GM19023 (cell line): ENCODE results near the gene GUCY2D.
A peak's percentile ranks its signal among the peaks of the same experiment; 100 is the strongest.

Experiments used
- ATAC-seq: cut with Tn5 transposase; IDR thresholded peaks from one replicate; pipeline ENCODE4 v1.9.1; 2021; ENCODE audit warnings: mild to moderate bottlenecking, moderate library complexity; ENCODE audit not compliant: unreplicated experiment

Gene GUCY2D

DNA sequence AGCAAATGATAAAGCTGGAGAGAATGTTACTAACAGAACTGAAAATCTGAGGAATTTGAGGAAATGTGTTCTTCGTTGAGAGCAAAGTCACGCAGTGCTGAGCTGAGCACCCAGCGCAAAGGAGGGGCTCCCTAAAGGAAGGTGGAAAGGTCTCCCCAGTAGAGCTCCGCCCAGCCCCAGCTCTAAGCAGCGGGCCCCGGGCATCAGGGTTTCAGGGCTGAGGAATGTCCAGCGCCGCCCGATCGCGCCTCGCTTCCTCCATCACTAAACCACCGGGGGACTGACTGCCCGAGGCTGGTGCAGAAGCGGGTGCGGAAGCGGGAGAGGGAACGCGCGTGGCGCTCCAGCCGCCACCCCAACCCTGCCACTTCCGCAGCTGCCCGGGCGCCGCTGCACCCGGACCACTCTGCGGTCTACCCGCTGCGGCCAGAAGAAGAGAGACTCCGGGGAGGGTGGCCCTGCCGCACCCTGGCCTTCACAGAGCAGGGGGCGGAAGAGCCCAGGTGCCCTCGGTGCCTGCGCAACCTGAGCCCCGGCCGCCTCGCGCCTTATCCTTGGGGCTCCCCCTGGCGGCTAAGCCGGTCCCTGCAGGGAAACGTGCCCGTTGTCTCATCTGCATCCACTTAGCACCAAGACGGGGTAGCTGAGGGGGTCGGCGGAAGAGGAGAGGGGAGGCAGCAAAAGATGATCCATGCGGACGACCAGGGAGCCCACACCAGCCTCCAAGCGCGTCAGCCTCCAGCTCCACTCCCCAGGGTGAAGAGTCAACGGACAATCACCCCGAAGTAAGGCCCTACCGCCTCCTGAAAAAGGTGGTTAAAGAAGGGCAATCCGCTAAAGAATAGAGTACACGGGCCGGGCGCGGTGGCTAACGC lies 12.4 kb upstream of the GUCY2D start:
- ATAC-seq, result peak; percentile 77

DNA sequence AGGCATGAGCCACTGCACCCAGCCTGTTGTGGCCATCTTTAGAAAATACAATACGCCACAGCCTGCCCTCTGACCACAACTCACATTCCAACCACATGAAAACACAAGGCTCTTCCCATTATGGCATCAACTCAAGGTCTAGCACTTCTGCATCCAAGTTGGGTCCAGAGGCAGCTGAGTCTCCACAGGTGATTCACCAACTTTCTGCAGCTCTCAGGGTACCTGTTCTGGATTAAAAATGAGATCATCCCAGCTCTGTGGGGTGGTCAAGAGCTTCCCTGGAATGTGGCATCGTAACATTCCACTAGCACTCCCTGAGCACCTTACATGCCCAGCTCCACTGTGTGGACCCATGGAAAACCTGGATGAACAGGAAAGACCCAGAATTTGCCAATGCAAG lies 9.9 kb upstream of the GUCY2D start:
- ATAC-seq, result no peak

DNA sequence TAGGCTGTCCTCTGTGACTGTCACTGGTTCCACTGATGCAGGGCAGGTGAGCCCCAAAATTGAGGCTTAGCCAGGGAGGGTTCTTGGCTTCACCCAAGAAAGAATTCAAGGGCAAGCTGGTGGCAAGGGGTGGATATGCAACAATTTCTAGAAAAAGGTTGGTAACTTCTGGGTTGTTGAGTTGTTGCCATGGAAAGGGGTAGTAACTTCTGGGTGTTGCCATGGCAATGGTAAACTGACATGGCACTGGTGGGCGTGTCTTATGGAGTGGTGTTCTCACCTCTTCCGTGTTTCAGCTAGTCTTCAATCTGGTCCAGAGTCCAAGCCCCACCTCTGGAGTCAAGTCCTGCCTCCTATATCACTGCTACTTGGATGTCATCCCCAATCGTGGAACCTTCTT lies 9.5 kb upstream of the GUCY2D start:
- ATAC-seq, result no peak

DNA sequence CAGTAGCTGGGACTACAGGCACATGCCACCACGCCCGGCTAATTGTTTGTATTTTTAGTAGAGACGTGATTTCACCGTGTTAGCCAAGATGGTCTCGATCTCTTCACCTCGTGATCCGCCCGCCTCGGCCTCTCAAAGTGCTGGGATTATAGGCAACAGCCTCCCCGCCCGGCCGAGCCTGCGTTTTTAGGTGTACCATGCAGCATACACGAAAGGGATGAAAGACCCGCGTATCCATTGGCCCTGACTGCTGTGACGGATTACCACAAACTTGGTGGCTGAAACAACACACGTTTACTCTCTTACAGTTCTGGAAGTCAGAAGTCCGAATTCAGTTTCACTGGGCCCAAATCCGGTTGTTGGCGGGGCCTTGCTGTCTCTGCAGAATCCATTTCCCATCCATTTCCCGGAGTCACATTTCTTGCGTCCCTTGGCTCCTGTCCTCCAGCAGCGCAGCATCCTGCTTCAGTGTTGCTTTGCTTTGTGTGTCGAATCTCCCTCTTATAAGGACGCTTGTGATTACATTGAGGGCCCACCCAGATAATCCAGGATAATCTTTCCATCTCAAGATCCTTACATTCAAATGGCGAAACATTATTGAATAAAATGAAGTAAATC lies 8.3 kb upstream of the GUCY2D start:
- no peak for ATAC-seq

DNA sequence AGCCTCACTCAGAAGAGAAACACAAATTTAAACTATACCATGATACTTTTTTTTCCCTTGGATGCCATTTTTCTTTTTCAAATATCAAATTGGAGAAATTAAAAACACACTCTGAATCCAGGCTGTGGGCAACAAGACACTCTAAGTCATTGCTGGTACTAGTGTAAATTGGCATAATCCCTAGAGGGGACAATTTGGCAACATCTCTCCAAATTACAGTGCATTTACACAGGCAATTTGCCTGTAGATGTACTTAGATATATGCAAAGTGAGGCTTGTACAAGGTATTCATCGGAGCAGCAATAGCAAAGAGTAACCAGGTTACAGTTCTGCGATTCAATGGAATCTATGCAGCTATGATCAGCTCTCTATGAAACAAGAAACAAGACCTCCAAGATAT lies 6.7 kb upstream of the GUCY2D start:
- ATAC-seq, result no peak

DNA sequence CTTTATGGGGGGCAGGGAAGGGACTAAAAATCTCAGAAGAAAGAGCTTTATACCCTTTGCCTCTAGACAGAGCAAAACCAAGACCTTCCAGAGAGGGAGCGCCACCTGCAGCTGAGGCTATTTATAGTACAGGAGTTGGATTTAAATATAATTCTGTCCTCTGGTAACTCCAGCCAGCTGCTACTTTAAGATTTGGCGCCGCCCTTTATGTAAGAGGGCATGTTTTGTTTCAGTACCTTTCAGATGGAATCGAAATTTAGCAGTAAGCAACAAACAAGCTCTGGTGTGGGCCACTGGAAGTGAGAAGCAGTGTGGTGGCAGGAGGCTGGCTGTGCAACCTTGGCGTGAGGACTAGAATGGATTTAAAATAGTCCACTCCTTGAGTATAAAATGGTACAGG lies 5.2 kb upstream of the GUCY2D start:
- ATAC-seq, result no peak

DNA sequence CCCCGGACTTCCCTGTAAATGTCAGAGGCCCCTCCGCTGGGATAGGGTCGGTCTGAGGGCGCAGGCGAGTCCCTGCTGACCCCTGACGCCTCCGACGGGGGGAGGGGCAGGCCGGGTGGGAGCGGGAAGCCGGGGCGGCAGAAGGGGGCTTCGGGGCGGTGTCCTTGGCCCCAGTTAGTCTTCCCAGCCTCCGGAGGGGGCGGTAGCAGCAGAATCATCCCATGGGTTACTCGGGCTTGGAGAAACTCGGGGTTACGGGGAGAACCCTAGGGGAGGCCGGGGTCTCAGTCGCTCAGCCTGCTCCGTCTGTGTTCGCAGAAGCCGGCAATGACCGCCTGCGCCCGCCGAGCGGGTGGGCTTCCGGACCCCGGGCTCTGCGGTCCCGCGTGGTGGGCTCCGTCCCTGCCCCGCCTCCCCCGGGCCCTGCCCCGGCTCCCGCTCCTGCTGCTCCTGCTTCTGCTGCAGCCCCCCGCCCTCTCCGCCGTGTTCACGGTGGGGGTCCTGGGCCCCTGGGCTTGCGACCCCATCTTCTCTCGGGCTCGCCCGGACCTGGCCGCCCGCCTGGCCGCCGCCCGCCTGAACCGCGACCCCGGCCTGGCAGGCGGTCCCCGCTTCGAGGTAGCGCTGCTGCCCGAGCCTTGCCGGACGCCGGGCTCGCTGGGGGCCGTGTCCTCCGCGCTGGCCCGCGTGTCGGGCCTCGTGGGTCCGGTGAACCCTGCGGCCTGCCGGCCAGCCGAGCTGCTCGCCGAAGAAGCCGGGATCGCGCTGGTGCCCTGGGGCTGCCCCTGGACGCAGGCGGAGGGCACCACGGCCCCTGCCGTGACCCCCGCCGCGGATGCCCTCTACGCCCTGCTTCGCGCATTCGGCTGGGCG lies 542 bp downstream of the GUCY2D start:
- no peak for ATAC-seq

DNA sequence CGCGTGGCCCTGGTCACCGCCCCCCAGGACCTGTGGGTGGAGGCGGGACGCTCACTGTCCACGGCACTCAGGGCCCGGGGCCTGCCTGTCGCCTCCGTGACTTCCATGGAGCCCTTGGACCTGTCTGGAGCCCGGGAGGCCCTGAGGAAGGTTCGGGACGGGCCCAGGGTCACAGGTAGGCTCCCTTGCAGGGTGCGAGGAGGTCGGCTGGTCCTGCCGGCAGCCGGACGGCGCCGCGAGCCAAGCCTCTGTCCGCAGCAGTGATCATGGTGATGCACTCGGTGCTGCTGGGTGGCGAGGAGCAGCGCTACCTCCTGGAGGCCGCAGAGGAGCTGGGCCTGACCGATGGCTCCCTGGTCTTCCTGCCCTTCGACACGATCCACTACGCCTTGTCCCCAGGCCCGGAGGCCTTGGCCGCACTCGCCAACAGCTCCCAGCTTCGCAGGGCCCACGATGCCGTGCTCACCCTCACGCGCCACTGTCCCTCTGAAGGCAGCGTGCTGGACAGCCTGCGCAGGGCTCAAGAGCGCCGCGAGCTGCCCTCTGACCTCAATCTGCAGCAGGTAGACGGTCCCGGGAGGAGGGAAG lies 1.3 kb downstream of the GUCY2D start:
- no peak for ATAC-seq

DNA sequence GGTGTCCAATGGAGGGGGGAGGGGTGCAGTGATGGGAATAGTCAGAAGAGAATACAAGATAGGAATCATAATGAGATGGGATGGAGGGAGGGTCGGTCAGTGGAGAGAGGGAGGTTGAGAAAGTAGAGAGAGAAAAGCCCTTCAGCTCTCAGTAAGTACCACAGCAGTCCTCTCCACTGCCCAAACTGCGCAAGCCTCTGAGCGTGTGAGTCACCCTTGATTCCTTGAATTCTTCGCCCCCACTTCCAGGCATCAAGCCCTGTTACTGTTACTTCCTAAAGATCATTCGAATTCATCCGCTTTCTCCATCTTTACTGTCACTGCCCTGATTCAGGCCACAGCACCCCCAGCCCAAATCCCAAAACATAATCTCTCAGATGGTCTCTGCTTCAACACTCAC lies 2.5 kb downstream of the GUCY2D start:
- ATAC-seq, result no peak

DNA sequence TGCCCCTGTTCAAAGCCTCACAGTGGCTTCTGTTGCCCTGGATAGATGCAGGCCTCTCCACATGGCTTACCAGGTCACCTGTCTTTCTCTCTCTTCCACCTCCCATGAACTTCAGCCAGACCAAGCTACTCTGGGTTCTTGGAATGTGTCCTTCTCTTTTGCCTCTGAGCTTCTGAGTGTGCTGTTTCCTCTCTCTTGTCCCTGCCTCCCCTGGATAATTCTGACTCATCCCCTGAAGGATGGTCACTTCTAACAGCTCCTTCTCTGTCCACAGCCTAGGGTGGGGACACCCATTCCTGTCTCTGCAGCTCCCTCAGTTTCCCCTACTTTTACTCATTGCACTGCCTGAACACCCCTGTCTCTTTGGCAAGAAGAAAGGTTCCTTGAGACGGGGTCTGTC lies 2.9 kb downstream of the GUCY2D start:
- no peak for ATAC-seq

DNA sequence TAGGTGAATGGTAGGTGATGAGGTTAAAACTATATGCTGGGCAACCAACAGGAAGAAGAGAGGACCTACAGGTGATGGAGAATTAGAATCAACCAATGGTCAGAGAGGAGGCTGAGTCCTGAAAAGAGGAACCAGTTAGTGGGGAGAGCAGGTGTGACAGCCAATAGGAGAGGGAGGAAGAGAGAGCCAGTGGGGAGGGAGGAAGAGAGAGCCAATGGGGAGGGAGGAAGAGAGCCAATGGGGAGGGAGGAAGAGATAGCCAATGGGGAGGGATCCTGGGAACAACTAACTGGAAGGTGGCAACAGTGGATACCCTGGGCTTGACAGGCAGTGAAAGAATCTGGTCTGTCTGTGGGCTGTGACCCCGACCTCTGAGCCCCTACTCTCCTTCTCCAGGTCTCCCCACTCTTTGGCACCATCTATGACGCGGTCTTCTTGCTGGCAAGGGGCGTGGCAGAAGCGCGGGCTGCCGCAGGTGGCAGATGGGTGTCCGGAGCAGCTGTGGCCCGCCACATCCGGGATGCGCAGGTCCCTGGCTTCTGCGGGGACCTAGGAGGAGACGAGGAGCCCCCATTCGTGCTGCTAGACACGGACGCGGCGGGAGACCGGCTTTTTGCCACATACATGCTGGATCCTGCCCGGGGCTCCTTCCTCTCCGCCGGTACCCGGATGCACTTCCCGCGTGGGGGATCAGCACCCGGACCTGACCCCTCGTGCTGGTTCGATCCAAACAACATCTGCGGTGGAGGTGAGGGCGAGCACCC lies 3.7 kb downstream of the GUCY2D start:
- no peak for ATAC-seq

DNA sequence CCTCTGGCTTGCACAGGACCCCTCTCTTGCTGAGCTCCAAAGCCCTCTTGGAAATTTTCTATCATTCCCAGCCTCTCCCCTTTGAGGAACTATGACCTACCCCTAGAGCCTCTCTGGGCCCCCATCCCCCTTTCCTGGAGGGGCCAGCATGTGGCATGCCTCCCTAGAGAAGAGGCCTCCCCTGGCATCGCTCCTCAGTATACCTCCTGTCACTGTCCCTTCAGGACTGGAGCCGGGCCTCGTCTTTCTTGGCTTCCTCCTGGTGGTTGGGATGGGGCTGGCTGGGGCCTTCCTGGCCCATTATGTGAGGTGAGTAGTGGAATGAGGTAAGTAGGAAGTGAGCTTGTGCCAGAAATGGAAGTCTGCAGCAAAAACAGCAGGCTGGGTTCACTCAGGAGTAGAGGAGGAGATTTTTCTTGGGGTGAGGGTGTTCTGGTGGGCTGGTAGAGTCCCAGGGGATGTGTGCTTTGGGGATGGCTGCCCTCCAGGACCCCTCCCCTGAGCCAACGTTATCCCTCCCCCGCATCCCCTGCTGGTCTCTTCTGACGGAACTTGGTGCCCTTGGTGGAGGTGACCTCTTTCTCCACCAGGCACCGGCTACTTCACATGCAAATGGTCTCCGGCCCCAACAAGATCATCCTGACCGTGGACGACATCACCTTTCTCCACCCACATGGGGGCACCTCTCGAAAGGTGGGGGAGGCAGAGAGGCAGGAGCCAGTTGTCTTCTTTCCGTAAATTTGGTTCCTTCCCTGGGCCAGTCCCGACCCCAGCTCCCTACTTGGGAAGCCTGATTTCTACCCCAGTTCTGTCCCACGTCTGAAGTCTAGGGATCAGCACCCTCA lies 4.6 kb downstream of the GUCY2D start:
- ATAC-seq, result no peak

DNA sequence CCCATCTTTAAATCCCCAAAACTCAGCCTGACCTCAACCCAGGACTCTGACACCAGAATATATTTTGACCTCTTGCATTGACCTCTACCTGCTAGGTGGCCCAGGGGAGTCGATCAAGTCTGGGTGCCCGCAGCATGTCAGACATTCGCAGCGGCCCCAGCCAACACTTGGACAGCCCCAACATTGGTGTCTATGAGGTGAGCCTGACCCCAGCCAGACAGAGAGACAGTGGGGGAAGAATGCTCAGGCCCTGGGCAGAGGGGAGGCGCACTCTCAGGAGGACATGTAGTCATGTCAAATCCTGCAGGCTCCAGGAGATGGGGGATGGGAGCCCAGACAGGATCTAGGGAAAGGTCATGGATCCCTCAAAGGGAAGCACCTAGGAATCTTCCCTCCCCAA lies 5.4 kb downstream of the GUCY2D start:
- no peak for ATAC-seq

DNA sequence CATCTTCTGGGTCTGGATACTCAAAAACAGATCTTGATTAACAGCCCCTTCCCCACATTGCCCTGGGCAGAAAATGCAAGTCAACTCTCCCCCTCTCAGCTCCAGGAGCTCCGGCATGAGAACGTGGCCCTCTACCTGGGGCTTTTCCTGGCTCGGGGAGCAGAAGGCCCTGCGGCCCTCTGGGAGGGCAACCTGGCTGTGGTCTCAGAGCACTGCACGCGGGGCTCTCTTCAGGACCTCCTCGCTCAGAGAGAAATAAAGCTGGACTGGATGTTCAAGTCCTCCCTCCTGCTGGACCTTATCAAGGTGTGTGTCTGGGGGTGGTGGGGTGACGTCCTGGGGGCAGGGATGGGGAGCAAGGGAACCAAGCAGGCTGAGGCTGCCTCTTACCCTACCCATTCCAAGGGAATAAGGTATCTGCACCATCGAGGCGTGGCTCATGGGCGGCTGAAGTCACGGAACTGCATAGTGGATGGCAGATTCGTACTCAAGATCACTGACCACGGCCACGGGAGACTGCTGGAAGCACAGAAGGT lies 9.7 kb downstream of the GUCY2D start:
- no peak for ATAC-seq

DNA sequence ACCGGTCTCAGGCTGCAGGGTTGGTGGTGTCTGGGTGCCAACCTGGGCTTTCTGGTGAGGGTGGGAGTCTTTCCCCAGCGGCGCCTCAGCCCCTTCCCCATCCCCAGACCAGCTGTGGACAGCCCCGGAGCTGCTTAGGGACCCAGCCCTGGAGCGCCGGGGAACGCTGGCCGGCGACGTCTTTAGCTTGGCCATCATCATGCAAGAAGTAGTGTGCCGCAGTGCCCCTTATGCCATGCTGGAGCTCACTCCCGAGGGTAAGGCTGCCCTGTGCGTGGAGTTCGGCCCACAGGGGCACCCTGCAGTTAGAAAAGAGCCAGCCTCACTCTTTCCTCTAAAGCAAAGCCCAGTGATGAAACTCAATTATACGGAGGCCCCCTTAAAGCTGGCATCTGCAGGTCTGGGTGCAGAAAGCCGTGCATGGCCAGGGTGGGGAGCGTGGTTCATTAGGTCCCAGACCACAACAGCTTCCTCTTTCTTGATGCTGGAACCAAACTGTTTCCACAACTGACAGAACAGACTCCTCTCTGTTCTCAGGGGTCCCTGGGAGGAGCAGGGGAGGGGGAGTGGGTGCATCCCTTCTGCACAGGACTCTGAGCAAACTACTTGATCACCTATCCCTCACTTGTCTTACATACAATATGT lies 10.7 kb downstream of the GUCY2D start:
- ATAC-seq, result no peak

DNA sequence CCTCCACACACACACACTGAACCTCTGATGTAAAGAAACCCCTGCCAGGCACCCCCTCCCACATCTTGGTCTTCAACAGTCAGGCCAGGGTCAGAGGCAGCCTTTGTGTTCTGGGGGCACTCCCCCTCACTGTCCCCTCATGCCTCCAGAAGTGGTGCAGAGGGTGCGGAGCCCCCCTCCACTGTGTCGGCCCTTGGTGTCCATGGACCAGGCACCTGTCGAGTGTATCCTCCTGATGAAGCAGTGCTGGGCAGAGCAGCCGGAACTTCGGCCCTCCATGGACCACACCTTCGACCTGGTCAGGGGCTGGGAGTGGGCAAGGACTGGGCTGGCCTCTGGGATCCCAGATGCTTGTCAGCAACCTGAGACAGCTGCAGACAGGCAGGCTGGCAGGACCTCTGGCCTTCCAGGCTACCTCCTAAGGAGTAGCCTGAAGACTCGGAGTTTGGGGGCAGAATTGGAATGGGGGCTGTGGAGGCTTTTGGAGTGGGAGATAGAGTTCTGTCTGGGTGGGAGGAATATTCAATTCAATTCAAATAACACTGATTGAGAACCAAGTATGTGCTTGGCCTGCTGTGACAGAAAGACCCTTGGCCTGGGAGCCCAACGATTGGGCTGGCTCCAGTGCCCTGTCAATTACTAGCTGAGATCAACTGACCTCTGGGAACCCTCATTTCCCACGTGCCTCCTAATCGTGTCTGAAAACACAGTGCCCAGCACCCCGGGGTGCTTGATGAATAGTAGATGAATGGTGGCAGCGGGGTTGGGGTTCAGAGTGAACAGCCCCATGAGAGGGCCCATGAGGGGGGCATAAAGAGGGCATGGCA lies 11.5 kb downstream of the GUCY2D start:
- ATAC-seq, result no peak

DNA sequence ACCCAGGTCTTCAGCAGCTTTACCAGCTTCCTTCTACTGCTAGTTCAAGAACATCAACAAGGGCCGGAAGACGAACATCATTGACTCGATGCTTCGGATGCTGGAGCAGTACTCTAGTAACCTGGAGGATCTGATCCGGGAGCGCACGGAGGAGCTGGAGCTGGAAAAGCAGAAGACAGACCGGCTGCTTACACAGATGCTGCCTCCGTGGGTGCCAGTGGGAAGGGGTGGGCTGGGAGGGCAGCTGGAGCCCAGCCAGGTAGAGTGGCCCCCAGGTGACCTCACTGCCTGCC lies 12.1 kb downstream of the GUCY2D start:
- no peak for ATAC-seq

DNA sequence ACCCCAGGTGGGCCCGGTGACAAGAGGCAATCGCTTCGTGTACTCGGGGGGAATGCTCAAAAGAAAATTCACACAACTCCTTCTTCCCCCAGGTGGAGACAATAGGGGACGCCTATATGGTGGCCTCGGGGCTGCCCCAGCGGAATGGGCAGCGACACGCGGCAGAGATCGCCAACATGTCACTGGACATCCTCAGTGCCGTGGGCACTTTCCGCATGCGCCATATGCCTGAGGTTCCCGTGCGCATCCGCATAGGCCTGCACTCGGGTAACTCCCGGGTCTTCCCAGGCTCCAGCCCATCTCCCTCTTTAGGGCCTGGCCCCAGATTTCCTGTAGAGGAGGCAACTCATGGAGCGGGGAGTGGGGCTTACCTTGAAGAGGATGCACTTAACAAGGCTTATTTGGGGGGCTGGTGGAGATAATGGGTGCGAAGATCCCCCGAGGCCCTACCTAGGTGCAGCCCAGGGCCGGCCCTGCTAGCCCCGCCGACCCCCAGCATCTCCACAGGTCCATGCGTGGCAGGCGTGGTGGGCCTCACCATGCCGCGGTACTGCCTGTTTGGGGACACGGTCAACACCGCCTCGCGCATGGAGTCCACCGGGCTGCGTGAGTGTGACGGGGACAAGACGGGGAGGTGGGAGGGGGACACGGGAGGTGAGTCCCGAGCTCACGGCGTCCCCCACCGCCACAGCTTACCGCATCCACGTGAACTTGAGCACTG lies 13.0 kb downstream of the GUCY2D start:
- ATAC-seq, result no peak
